ENCODE data around the gene DDRGK1. TPM values are rescaled to one million over a fixed set of nuclear protein-coding genes. Genes with fewer than 3 reads are reported as not detected.

DDRGK1 gene
- total RNA-seq, 1 donor from 2014 or later = 84.2 TPM

- Mint-ChIP-seq H3K27ac (ENCODE audit: unreplicated experiment) (peak overlapping the region; percentile 44), H3K9me3 (ENCODE audit: unreplicated experiment) (no peaks in the 10 kb centered on the region), H3K36me3 (ENCODE audit: unreplicated experiment) (no peaks in the 10 kb centered on the region), H3K4me3 (ENCODE audit: unreplicated experiment) (peak overlapping the region; percentile 88), H3K27me3 (ENCODE audit: unreplicated experiment) (peaks cover 4% of the 10 kb centered on the region), H3K4me1 (ENCODE audit: unreplicated experiment) (peaks cover 25% of the 10 kb centered on the region)
- DNase-seq (ENCODE audit: extremely low spot score, unreplicated experiment) = peak; percentile 95
- TF ChIP-seq CTCF (IDR thresholded peaks at IDR 0.05) = peak; percentile 23
Observed at GRCh38 chr20:3173610-3174441, 30.7 kb downstream of the DDRGK1 start.

- peaks cover 4% of the 10 kb centered on the region for H3K27me3 Mint-ChIP-seq (ENCODE audit: unreplicated experiment)
- H3K36me3 Mint-ChIP-seq (ENCODE audit: unreplicated experiment) = peaks cover 3% of the 10 kb centered on the region
- H3K4me3 Mint-ChIP-seq (ENCODE audit: unreplicated experiment) = peak within 1 kb of the TSS; percentile 88
- no peak for TF ChIP-seq CTCF (IDR thresholded peaks at IDR 0.05)
- H3K4me1 Mint-ChIP-seq (ENCODE audit: unreplicated experiment) = peaks cover 27% of the 10 kb centered on the region
- no peaks in the 10 kb centered on the region for H3K9me3 Mint-ChIP-seq (ENCODE audit: unreplicated experiment)
- H3K27ac Mint-ChIP-seq (ENCODE audit: unreplicated experiment) = peak within 1 kb of the TSS; percentile 44
- DNase-seq (ENCODE audit: extremely low spot score, unreplicated experiment) = peak; percentile 88
Observed at GRCh38 chr20:3172933-3173609, 31.4 kb downstream of the DDRGK1 start, which contains the start of gene LZTS3. Gene LZTS3, minus strand, starts transcription at chr20:3173549. Its CDS starts 6,386 bp downstream, at chr20:3167163.

- Mint-ChIP-seq H3K27ac (ENCODE audit: unreplicated experiment) (peak overlapping the region; percentile 14), H3K4me3 (ENCODE audit: unreplicated experiment) (peak overlapping the region; percentile 78), H3K9me3 (ENCODE audit: unreplicated experiment) (no peaks in the 10 kb centered on the region), H3K4me1 (ENCODE audit: unreplicated experiment) (peaks cover 27% of the 10 kb centered on the region), H3K36me3 (ENCODE audit: unreplicated experiment) (peaks cover 3% of the 10 kb centered on the region), H3K27me3 (ENCODE audit: unreplicated experiment) (peaks cover 4% of the 10 kb centered on the region)
- DNase-seq (ENCODE audit: extremely low spot score, unreplicated experiment) = no peak
- no peak for TF ChIP-seq CTCF (IDR thresholded peaks at IDR 0.05)
Observed at GRCh38 chr20:3172126-3172932, 32.2 kb downstream of the DDRGK1 start.

- H3K9me3 Mint-ChIP-seq (ENCODE audit: unreplicated experiment) = no peaks in the 10 kb centered on the region
Observed at GRCh38 chr20:3171391-3172125, 32.9 kb downstream of the DDRGK1 start.

More at GRCh38 chr20:3171391-3172125, 32.9 kb downstream of the DDRGK1 start:
- H3K27ac Mint-ChIP-seq (ENCODE audit: unreplicated experiment) = no peak overlapping the region
- H3K4me3 Mint-ChIP-seq (ENCODE audit: unreplicated experiment) = peak overlapping the region; percentile 78
- H3K36me3 Mint-ChIP-seq (ENCODE audit: unreplicated experiment) = peaks cover 3% of the 10 kb centered on the region
- DNase-seq (ENCODE audit: extremely low spot score, unreplicated experiment) = no peak
- no peak for TF ChIP-seq CTCF (IDR thresholded peaks at IDR 0.05)
- H3K27me3 Mint-ChIP-seq (ENCODE audit: unreplicated experiment) = peaks cover 4% of the 10 kb centered on the region
- H3K4me1 Mint-ChIP-seq (ENCODE audit: unreplicated experiment) = peaks cover 27% of the 10 kb centered on the region

All from osteocyte (in vitro differentiated cells).